ENCODE data around the gene STKLD1. TPM values are rescaled to one million over a fixed set of nuclear protein-coding genes. Genes with fewer than 3 reads are reported as not detected.
A peak's percentile ranks its signal among the peaks of the same experiment; 100 is the strongest.

The STKLD1 gene
- total and polyA plus RNA-seq, 9 of the 15 experiments (the other 6 are each of a cell fraction or from before 2014, with no cell fraction given), result 0.10 to 0.65 (median 0.33) TPM; not detected in 2

GRCh38 chr9:133353548-133353947 lies 22.6 kb upstream of the STKLD1 start:
- FAIRE-seq (no peak), ATAC-seq (no peak), DNase-seq (ENCODE audit: extremely low read depth in 1 of 4, low spot score in 3 of 4) (no peak)
- no peak overlapping the region for H2AFZ ChIP-seq (ENCODE audit: low read depth, low read length)
- peaks cover 30% of the 10 kb centered on the region for H4K20me1 ChIP-seq (replicated peaks; ENCODE audit: control insufficient read depth, insufficient read depth, low read length)
- CTCF ChIA-PET (ENCODE audit: low intra/inter-chr PET ratio), result no interaction called here
- H3K36me3 ChIP-seq (ENCODE audit: control insufficient read depth, insufficient read depth, low read length), result peaks cover 70% of the 10 kb centered on the region
- H3K4me1 ChIP-seq (replicated peaks in 1 of 2; ENCODE audit: control insufficient read depth in 2 of 2, insufficient read depth in 2 of 2, low read length in 2 of 2), result peaks cover 14 to 35% of the 10 kb centered on the region in 2 experiments; a peak in 4 of 5 replicates
- peaks cover 56% of the 10 kb centered on the region for H3K79me2 ChIP-seq (ENCODE audit: control insufficient read depth, insufficient read depth, low read length)
- H3K4me3 ChIP-seq, result no peak overlapping the region
- no peak overlapping the region for H3K27ac ChIP-seq (ENCODE audit: extremely low read depth, low read depth, low read length)
- 0 out of 2 replicates have a peak, but pooled peaks have one; percentile 23 for TF ChIP-seq POLR2G (IDR thresholded peaks at IDR 0.05; ENCODE audit: low read depth, low read length)
- TF ChIP-seq SIRT6 (IDR thresholded peaks at IDR 0.05; ENCODE audit: low read depth, low read length), result peak; percentile 38
- no peak for TF ChIP-seq ZBTB1 (CRISPR knock-in tag; IDR thresholded peaks at IDR 0.05; ENCODE audit: borderline replicate concordance, low read depth)
- intact Hi-C loops (cut with micrococcal nuclease), result no loop called here
- H3K9me3 ChIP-seq (replicated peaks; ENCODE audit: control insufficient read depth, insufficient read depth, low read depth, low read length), result no peaks in the 10 kb centered on the region
- no peak overlapping the region for H3K4me2 ChIP-seq (ENCODE audit: insufficient read depth, low read length)
- peak overlapping the region in 1 of 2 experiments; percentile 31; a peak in 1 of 4 replicates for H3K9ac ChIP-seq (ENCODE audit: insufficient read depth in 1 of 2, low read depth in 2 of 2, low read length in 2 of 2)
- in situ Hi-C loops (cut with MboI), result no loop called here
- POLR2A ChIA-PET, result interaction anchor here (0.7 to 7.4 kb wide), 8 partner anchors 10 to 822 kb away, joined by 3 to 33 read pairs (median 4); partner anchors contain the start of gene STKLD1
- peaks cover 3% of the 10 kb centered on the region for H3K9me1 ChIP-seq (ENCODE audit: control insufficient read depth, insufficient read depth, low read length)
- WGBS (ENCODE audit: insufficient coverage, low coverage, missing lambda C conversion rate), result 62% methylated on average over 5 of the region's 5 CpGs
- no TSS peak for BruUV-seq (replicated peaks)
- no peaks in the 10 kb centered on the region for H3K27me3 ChIP-seq (ENCODE audit: control insufficient read depth in 2 of 2, insufficient read depth in 2 of 2, low read length in 2 of 2)

GRCh38 chr9:133354766-133355165 lies 21.4 kb upstream of the STKLD1 start:
- Histone ChIP-seq H3K4me2 (ENCODE audit: insufficient read depth, low read length) (peak overlapping the region; percentile 86; the same call in 1 of the 2 replicates), H3K9me3 (replicated peaks; ENCODE audit: control insufficient read depth, insufficient read depth, low read depth, low read length) (no peaks in the 10 kb centered on the region), H3K79me2 (ENCODE audit: control insufficient read depth, insufficient read depth, low read length) (peaks cover 48% of the 10 kb centered on the region), H3K4me3 (peak overlapping the region; percentile 3; the same call in 1 of the 2 replicates), H3K27me3 (ENCODE audit: control insufficient read depth in 2 of 2, insufficient read depth in 2 of 2, low read length in 2 of 2) (no peaks in the 10 kb centered on the region), H3K9me1 (ENCODE audit: control insufficient read depth, insufficient read depth, low read length) (peaks cover 3% of the 10 kb centered on the region), H3K36me3 (ENCODE audit: control insufficient read depth, insufficient read depth, low read length) (peaks cover 71% of the 10 kb centered on the region), H4K20me1 (replicated peaks; ENCODE audit: control insufficient read depth, insufficient read depth, low read length) (peaks cover 32% of the 10 kb centered on the region; the same call in 1 of the 2 replicates), H3K4me1 (replicated peaks in 1 of 2; ENCODE audit: control insufficient read depth in 2 of 2, insufficient read depth in 2 of 2, low read length in 2 of 2) (peaks cover 17 to 44% of the 10 kb centered on the region in 2 experiments; a peak in 4 of 5 replicates), H3K9ac (ENCODE audit: insufficient read depth in 1 of 2, low read depth in 2 of 2, low read length in 2 of 2) (peak overlapping the region in 1 of 2 experiments; percentile 69; a peak in 2 of 4 replicates), H2AFZ (ENCODE audit: low read depth, low read length) (no peak overlapping the region), H3K27ac (ENCODE audit: extremely low read depth, low read depth, low read length) (no peak overlapping the region)
- FAIRE-seq, result no peak
- ChIA-PET POLR2A (interaction anchor here (0.6 to 7.4 kb wide), 12 partner anchors 9 to 184 kb away, joined by 3 to 109 read pairs (median 4); no protein-coding TSS in a partner anchor), CTCF (ENCODE audit: low intra/inter-chr PET ratio) (no interaction called here)
- in situ Hi-C loops (cut with MboI), result no loop called here
- ATAC-seq, result no peak
- no peak for TF ChIP-seq ZBTB8A (IDR thresholded peaks at IDR 0.05; ENCODE audit: partially characterized antibody)
- TF ChIP-seq KDM5B (IDR thresholded peaks at IDR 0.05; ENCODE audit: insufficient replicate concordance, low read depth, low read length), result peak; percentile 35
- BruUV-seq (replicated peaks), result no TSS peak
- WGBS (ENCODE audit: insufficient coverage, low coverage, missing lambda C conversion rate), result 87% methylated on average over 7 of the region's 7 CpGs
- intact Hi-C loops (cut with micrococcal nuclease), result no loop called here
- no peak for DNase-seq (ENCODE audit: extremely low read depth in 1 of 4, low spot score in 3 of 4)

Measured in K562 (cell line).